GM12865 (cell line): ENCODE data around the gene ASTL.

ENCODE experiments used
- DNase-seq: peaks from one replicate; pipeline ENCODE4 v3.0.0; 2010; ENCODE audit warnings: low read depth
- H3K4me3 ChIP-seq: 2 replicates; pipeline ENCODE4 v1.5.1; 2011; ENCODE audit warnings: mild to moderate bottlenecking, low read depth, low read length, control low read depth
- CTCF ChIP-seq: IDR thresholded peaks from 2 replicates; pipeline ENCODE4 v1.5.1; 2011; ENCODE audit warnings: low read length, control low read depth, low read depth, inconsistent platforms; ENCODE audit not compliant: insufficient read depth; ENCODE audit errors: missing control alignments

ASTL gene

DNA sequence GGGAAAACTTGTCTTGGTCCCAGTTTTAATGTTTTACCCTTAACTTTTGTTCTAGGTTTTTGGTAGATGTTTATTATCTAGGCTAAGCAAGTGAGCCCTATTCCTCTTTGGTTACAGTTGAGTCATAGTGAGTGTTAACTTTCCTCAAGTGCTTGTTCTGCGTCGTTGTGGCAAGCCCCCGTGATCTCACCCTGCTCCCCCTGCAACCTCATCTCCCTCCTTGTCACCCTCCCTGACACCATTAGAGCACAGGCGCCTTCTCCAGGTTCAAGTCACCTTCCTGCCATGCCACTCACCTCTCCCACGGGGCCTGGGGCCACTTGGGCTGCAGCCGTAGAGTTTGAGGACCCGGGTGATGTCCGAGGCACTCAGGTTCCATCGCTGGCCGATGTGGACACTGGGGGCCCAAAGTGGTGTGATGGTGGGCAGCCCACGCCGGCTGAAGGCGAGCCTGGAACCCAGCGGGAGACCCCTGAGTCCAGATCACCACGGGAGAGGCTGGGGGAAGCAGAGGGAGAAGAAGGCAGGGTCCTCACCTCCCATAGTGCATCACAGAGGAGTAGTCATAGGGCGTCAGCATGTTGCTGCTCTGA is 8.7 kb downstream of the ASTL start:
- DNase-seq: no peak
- no peak overlapping the region for H3K4me3 ChIP-seq
- no peak for TF ChIP-seq CTCF

DNA sequence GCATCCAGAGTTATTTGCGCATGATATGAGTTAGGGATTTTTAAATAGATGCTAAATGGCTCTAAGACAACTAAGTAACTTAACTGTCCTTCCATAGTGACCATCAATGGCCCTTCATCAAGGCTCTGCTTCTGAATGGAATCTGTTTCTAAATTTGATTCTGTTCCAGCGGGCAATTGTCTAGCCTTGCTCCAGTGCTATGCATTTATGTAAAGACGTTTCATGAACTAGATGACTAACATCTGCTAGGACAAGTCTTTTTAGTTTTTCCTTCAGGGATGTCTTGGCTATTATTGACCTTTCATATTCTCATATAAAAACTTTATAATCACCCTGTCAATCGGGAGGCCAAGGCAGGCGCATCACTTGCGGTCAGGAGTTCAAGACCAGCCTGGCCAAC is 9.8 kb downstream of the ASTL start:
- TF ChIP-seq CTCF: no peak
- H3K4me3 ChIP-seq: no peak overlapping the region
- no peak for DNase-seq

- DNase-seq: no peak
- TF ChIP-seq CTCF: no peak
- no peak overlapping the region for H3K4me3 ChIP-seq
Observed at GRCh38 chr2:96124406-96125265, 13.7 kb downstream of the ASTL start.

GRCh38 chr2:96123936-96124335 is 14.4 kb downstream of the ASTL start:
- no peak for DNase-seq
- TF ChIP-seq CTCF: no peak
- H3K4me3 ChIP-seq: no peak overlapping the region

DNA sequence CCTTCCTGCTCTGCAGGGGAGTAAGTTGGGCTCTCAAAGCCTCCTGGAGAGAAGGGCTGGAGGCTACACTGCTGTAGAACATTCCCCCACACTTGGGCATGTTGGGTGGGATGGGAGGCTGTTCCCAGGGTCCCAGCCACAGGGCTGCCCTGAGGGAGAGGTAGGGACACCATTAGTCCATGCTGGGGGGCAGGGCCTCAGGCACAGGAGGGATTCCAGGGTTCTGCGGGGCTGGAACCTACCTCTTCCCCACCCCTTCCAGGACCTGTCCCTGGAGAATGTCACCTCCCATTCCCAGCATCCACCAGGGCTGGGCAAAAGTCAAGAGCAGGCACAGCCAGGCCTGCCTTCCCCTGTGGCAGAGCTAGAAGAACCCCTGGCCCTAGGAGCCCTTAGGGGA is 15.0 kb downstream of the ASTL start:
- H3K4me3 ChIP-seq: no peak overlapping the region
- no peak for TF ChIP-seq CTCF
- no peak for DNase-seq

- no peak for TF ChIP-seq CTCF
- H3K4me3 ChIP-seq: no peak overlapping the region
- no peak for DNase-seq
Observed at GRCh38 chr2:96122391-96122790, 15.9 kb downstream of the ASTL start.
